Lower leg skin (tissue), 4 donors: Measurements from ENCODE around the gene TMEM213. TPM values are rescaled to one million over a fixed set of nuclear protein-coding genes. Genes with fewer than 3 reads are reported as not detected.
"Not testable (repeated sequence)": the region's sequence is repeated elsewhere in the genome, so short reads cannot be mapped to it uniquely, and the experiment has no call there.

Source experiments
- DNase-seq, 2 donors: peaks; one replicate each; pipeline ENCODE4 v3.0.0-alpha.2; 2019; ENCODE audit warnings: low spot score in 2 of 2
- H3K4me3 ChIP-seq: fragments of 200-600 bp; sonication (generic); 2 replicates; pipeline ENCODE4 v1.5.1; 2017; ENCODE audit warnings: mild to moderate bottlenecking, low read depth; ENCODE audit not compliant: poor library complexity, severe bottlenecking
- CTCF ChIP-seq, 3 donors: fragments of 450-650 bp; IDR thresholded peaks; one replicate each; pipeline ENCODE4 v1.5.1; 2016; ENCODE audit warnings: antibody characterized with exemption in 3 of 3, mild to moderate bottlenecking in 3 of 3, moderate library complexity in 2 of 3
- POLR2A ChIP-seq, 2 donors: fragments of 450-650 bp; IDR thresholded peaks; one replicate each; pipeline ENCODE4 v1.6.1; 2016 to 2017; ENCODE audit warnings: antibody characterized with exemption in 2 of 2, mild to moderate bottlenecking in 1 of 2, moderate library complexity in 1 of 2
- WGBS, 2 donors: methylation state at CpG; one replicate each; pipeline ENCODE4 v1.1.5; 2018; 5-methylcytosine and 5-hydroxymethylcytosine counted together
- intact Hi-C: fragments of 100-400 bp; cut with DNase I; formaldehyde crosslinking; loops from one replicate; pipeline ENCODE4 v1.15.0; 2023; ENCODE audit warnings: low total_unique reads
- total RNA-seq, 4 donors: library from RNA; depleted of rRNA; stranded (reverse); fragments of >200 nt; gene quantifications; one replicate each; pipeline ENCODE4 v1.1.0, GENCODE V29; 2016

The TMEM213 gene
- total RNA-seq, 4 donors from 2014 or later, result 2.5 to 13.3 (median 6.5) TPM

- 96 to 97% methylated on average over 3 of the region's 3 CpGs for WGBS, 2 donors
- peak in 1 of 2 donors; percentile 72 for DNase-seq
- no peak overlapping the region for H3K4me3 ChIP-seq
- intact Hi-C loops, result no loop called here
- TF ChIP-seq CTCF (IDR thresholded peaks at IDR 0.05), result no peak
- no peak for TF ChIP-seq POLR2A (IDR thresholded peaks at IDR 0.05)
Observed at GRCh38 chr7:138801256-138801655, 3.5 kb downstream of the TMEM213 start.

GRCh38 chr7:138802706-138803105, 4.9 kb downstream of the TMEM213 start:
- peak in 1 of 2 donors; percentile 77 for DNase-seq
- intact Hi-C loops, result no loop called here
- WGBS, 2 donors, result 94 to 96% methylated on average over 18 of the region's 18 CpGs

GRCh38 chr7:138804618-138805017, 6.8 kb downstream of the TMEM213 start:
- TF ChIP-seq CTCF (IDR thresholded peaks at IDR 0.05) (no peak), POLR2A (IDR thresholded peaks at IDR 0.05) (no peak)
- 76 to 84% methylated on average over 1 of the region's 1 CpG for WGBS, 2 donors
- H3K4me3 ChIP-seq, result no peak overlapping the region
- DNase-seq, result no peak
- intact Hi-C loops, result loop anchor here (5.0 kb wide), 1 partner anchor 337 kb away; no protein-coding TSS in a partner anchor

More at GRCh38 chr7:138802706-138803105, 4.9 kb downstream of the TMEM213 start:
- H3K4me3 ChIP-seq, result no peak overlapping the region
- TF ChIP-seq CTCF (IDR thresholded peaks at IDR 0.05) (no peak), POLR2A (IDR thresholded peaks at IDR 0.05) (no peak)

GRCh38 chr7:138809346-138809745, 11.6 kb downstream of the TMEM213 start:
- H3K4me3 ChIP-seq, result no peak overlapping the region
- peak in 1 of 2 donors; percentile 59 for DNase-seq
- TF ChIP-seq POLR2A (IDR thresholded peaks at IDR 0.05) (no peak), CTCF (IDR thresholded peaks at IDR 0.05) (no peak)
- intact Hi-C loops, result loop anchor here (5.0 kb wide), 1 partner anchor 342 kb away; no protein-coding TSS in a partner anchor
- 60 to 61% methylated on average over 4 of the region's 4 CpGs for WGBS, 2 donors

GRCh38 chr7:138811327-138811726, 13.5 kb downstream of the TMEM213 start:
- DNase-seq, H3K4me3 ChIP-seq, intact Hi-C loops: not testable (repeated sequence)
- 83 to 86% methylated on average over 2 of the region's 2 CpGs for WGBS, 2 donors

GRCh38 chr7:138813945-138814344, 16.2 kb downstream of the TMEM213 start:
- H3K4me3 ChIP-seq, result no peak overlapping the region
- intact Hi-C loops, result no loop called here
- no peak for DNase-seq
- WGBS, 2 donors, result 76 to 85% methylated on average over 2 of the region's 2 CpGs
- TF ChIP-seq POLR2A (IDR thresholded peaks at IDR 0.05) (no peak), CTCF (IDR thresholded peaks at IDR 0.05) (no peak)
